Measurements from ENCODE around the gene DSG3.

DNA sequence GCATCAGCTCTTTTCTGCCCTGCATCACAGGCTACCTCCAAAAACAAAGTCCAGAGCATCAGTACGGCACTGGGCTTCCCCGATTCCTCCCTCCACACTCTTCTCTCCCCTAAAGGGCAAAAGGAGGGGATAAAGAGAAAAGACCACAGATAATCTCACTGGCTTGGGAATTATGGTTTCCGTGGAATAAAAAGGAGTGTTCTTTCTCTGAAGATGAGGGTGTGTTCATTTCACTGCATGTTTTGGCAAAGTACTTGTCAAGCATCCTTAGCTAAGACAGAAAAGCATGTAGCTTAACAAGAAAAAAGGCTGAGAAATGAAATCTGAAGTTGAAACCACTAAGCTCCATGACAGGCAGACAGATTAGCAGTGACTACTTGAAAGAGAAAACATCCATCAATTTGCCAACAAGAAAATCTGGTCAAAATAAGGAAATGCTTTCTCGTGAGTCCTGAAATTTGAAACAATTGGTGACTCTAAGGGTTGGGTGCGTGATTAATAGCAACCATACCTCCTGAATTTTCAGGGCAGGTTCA is 20.6 kb upstream of the DSG3 start:
- TF ChIP-seq, protein P1, sequence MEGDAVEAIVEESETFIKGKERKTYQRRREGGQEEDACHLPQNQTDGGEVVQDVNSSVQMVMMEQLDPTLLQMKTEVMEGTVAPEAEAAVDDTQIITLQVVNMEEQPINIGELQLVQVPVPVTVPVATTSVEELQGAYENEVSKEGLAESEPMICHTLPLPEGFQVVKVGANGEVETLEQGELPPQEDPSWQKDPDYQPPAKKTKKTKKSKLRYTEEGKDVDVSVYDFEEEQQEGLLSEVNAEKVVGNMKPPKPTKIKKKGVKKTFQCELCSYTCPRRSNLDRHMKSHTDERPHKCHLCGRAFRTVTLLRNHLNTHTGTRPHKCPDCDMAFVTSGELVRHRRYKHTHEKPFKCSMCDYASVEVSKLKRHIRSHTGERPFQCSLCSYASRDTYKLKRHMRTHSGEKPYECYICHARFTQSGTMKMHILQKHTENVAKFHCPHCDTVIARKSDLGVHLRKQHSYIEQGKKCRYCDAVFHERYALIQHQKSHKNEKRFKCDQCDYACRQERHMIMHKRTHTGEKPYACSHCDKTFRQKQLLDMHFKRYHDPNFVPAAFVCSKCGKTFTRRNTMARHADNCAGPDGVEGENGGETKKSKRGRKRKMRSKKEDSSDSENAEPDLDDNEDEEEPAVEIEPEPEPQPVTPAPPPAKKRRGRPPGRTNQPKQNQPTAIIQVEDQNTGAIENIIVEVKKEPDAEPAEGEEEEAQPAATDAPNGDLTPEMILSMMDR (IDR thresholded peaks at IDR 0.05) = no peak
- TF ChIP-seq POLR2A (IDR thresholded peaks at IDR 0.05) = no peak
